Endothelial cell of umbilical vein (primary cell): ENCODE data around the gene CRHR1. TPM values are rescaled to one million over a fixed set of nuclear protein-coding genes. Genes with fewer than 3 reads are reported as not detected.

Source experiments
- BruUV-seq: library from RNA; stranded (reverse); fragments of 400-500 nt; replicated peaks from 2 replicates; lab custom pipeline; 2021; lab: Mats Ljungman, UMichigan
- CTCF ChIA-PET: fragments of 300-600, 350-600 bp; sonication (Branson Sonifier 250); formaldehyde crosslinking; loops from one replicate; lab custom pipeline; 2021; ENCODE audit warnings: antibody characterized with exemption, inconsistent platforms; lab: Charles Lee
- POLR2A ChIA-PET: fragments of 300-600, 350-600 bp; sonication (Branson Sonifier 250); formaldehyde crosslinking; loops from one replicate; lab custom pipeline; 2021; ENCODE audit warnings: antibody characterized with exemption, inconsistent platforms; lab: Charles Lee
- DNase-seq: peaks from one replicate; pipeline ENCODE4 v3.0.0-alpha.2; 2011; ENCODE audit warnings: low read depth, low spot score
- FAIRE-seq: peaks from 2 replicates; lab custom pipeline; 2011; peaks lifted over from hg19 to GRCh38; lab: Jason Lieb, UNC
- H2AFZ ChIP-seq: 2 replicates; pipeline ENCODE4 v1.6.0; 2012; ENCODE audit warnings: low read depth, low read length, control low read depth, inconsistent platforms
- H3K27ac ChIP-seq: 2 replicates; pipeline ENCODE4 v1.5.1; 2011; ENCODE audit warnings: low read depth, mild to moderate bottlenecking, control low read depth, low read length, moderate library complexity; ENCODE audit not compliant: insufficient read depth
- H3K27me3 ChIP-seq, 2 experiments: 2 replicates each; pipeline versions ENCODE4 v1.6.0 to v1.6.1; 2011; ENCODE audit warnings: low read length in 2 of 2, mixed read lengths in 1 of 2; ENCODE audit not compliant: control insufficient read depth in 2 of 2, insufficient read depth in 2 of 2
- H3K36me3 ChIP-seq, 2 experiments: 2 replicates in 1 of 2; 3 replicates in 1 of 2; pipeline ENCODE4 v1.5.1; 2011; ENCODE audit warnings: low read length in 2 of 2, mild to moderate bottlenecking in 1 of 2, moderate library complexity in 1 of 2; ENCODE audit not compliant: control insufficient read depth in 2 of 2, insufficient read depth in 2 of 2; ENCODE audit errors: extremely low read depth in 1 of 2
- H3K4me1 ChIP-seq: 3 replicates; pipeline ENCODE4 v1.5.1; 2011; ENCODE audit warnings: mild to moderate bottlenecking, low read length; ENCODE audit not compliant: control insufficient read depth, insufficient read depth; ENCODE audit errors: extremely low read depth
- H3K4me2 ChIP-seq: 2 replicates; pipeline ENCODE4 v1.6.1; 2011; ENCODE audit warnings: low read length, control low read depth, mixed read lengths; ENCODE audit not compliant: insufficient read depth
- H3K4me3 ChIP-seq, 3 experiments: fragments of 200-600 bp in 1 of 3; sonication (generic), shearing (Covaris generic) in 1 of 3; replicated peaks in 1 of 3; 2 replicates each; pipeline ENCODE4 v1.5.1; 2011 to 2016; ENCODE audit warnings: control low read depth in 3 of 3, low read length in 3 of 3, mild to moderate bottlenecking in 2 of 3, inconsistent platforms in 1 of 3, low read depth in 1 of 3, moderate library complexity in 1 of 3; ENCODE audit not compliant: insufficient read depth in 1 of 3
- H3K79me2 ChIP-seq: 2 replicates; pipeline ENCODE4 v1.6.0; 2012; ENCODE audit warnings: low read length, inconsistent platforms; ENCODE audit not compliant: control insufficient read depth, insufficient read depth
- H3K9ac ChIP-seq: replicated peaks from 2 replicates; pipeline ENCODE3; 2011; ENCODE audit warnings: low read length, control low read depth; ENCODE audit not compliant: insufficient read depth; ENCODE audit errors: extremely low read depth
- H3K9me1 ChIP-seq: replicated peaks from 3 replicates; pipeline ENCODE4 v1.6.0; 2011; ENCODE audit warnings: mild to moderate bottlenecking, low read length; ENCODE audit not compliant: control insufficient read depth, insufficient read depth; ENCODE audit errors: extremely low read depth
- H3K9me3 ChIP-seq: replicated peaks from 2 replicates; pipeline ENCODE4 v1.5.1; 2012; ENCODE audit warnings: low read length, inconsistent platforms; ENCODE audit not compliant: control insufficient read depth, insufficient read depth
- H4K20me1 ChIP-seq: replicated peaks from 2 replicates; pipeline ENCODE3; 2011; ENCODE audit warnings: mild to moderate bottlenecking, low read length; ENCODE audit not compliant: control insufficient read depth, insufficient read depth; ENCODE audit errors: extremely low read depth
- CTCF ChIP-seq, 2 donors: IDR thresholded peaks; 1 replicate in 1 of 2; 2 replicates in 1 of 2; pipeline ENCODE4 v1.5.1; 2011; ENCODE audit warnings: low read length in 2 of 2, mild to moderate bottlenecking in 2 of 2, moderate library complexity in 2 of 2, control low read depth in 1 of 2, inconsistent platforms in 1 of 2, low read depth in 1 of 2; ENCODE audit not compliant: insufficient read depth in 1 of 2; ENCODE audit errors: extremely low read depth in 1 of 2
- EZH2 ChIP-seq: IDR thresholded peaks from 2 replicates; pipeline ENCODE4 v1.6.1; 2012; ENCODE audit warnings: borderline replicate concordance, low read depth, mild to moderate bottlenecking, moderate library complexity, low read length, inconsistent platforms; ENCODE audit not compliant: severe bottlenecking
- FOS ChIP-seq: IDR thresholded peaks from 2 replicates; pipeline ENCODE4 v1.6.1; 2011; ENCODE audit warnings: mild to moderate bottlenecking, low read length, moderate library complexity, borderline replicate concordance; ENCODE audit not compliant: insufficient read depth
- GATA2 ChIP-seq: IDR thresholded peaks from 2 replicates; pipeline ENCODE4 v1.7.0; 2011; ENCODE audit warnings: low read depth, mild to moderate bottlenecking, moderate library complexity, mixed read lengths, low read length; ENCODE audit not compliant: insufficient read length, insufficient read depth
- JUN ChIP-seq: IDR thresholded peaks from 2 replicates; pipeline ENCODE4 v1.6.1; 2011; ENCODE audit warnings: borderline replicate concordance, low read depth; ENCODE audit not compliant: insufficient read length, insufficient read depth
- MAX ChIP-seq: IDR thresholded peaks from 2 replicates; pipeline ENCODE4 v1.6.1; 2011; ENCODE audit not compliant: insufficient read depth, insufficient read length
- MYC ChIP-seq: IDR thresholded peaks from one replicate; pipeline ENCODE4 v1.6.1; 2011; ENCODE audit warnings: mild to moderate bottlenecking, low read depth, low read length
- POLR2A ChIP-seq: IDR thresholded peaks from 2 replicates; pipeline ENCODE4 v1.6.1; 2012; ENCODE audit warnings: low read depth, mild to moderate bottlenecking, control low read depth, low read length
- POLR2AphosphoS5 ChIP-seq: IDR thresholded peaks from 2 replicates; pipeline ENCODE4 v1.6.1; 2012; ENCODE audit warnings: low read depth, mild to moderate bottlenecking, control low read depth, low read length, moderate library complexity; ENCODE audit not compliant: insufficient read depth
- dilution Hi-C: fragments of 300-500 bp; cut with MboI; formaldehyde crosslinking; loops from one replicate; pipeline ENCODE4 v1.15.0; 2019; ENCODE audit warnings: low sequenced_read_pairs; ENCODE audit not compliant: extremely low pct_ligation_motif_present
- intact Hi-C: fragments of 100-400 bp; cut with micrococcal nuclease; formaldehyde crosslinking; loops from one replicate; pipeline ENCODE4 v1.10.0; 2022
- polyA plus RNA-seq, 4 experiments: library from polyadenylated mRNA; depleted of rRNA in 3 of 4; stranded (reverse) in 3 of 4; unstranded in 1 of 4; fragments of >200 nt; gene quantifications; 2 replicates each; pipeline versions ENCODE4 v1.2.1 to v1.2.3, GENCODE V29; 2011 to 2012; ENCODE audit warnings: missing spikeins in 1 of 4
- total RNA-seq: library from RNA; stranded (reverse); gene quantifications from 2 replicates; pipeline ENCODE4 v1.2.3, GENCODE V29; 2021

The CRHR1 gene
- total and polyA plus RNA-seq, 2 donors (not counting 3 experiments of a cell fraction or from before 2014, with no cell fraction given): not detected

- BruUV-seq: no TSS peak
- Histone ChIP-seq H4K20me1 (no peaks in the 10 kb centered on the region), H3K27me3 (peaks cover 0 to 10% of the 10 kb centered on the region in 2 experiments)
Observed at GRCh38 chr17:45740553-45741330, 43.4 kb upstream of the CRHR1 start.

More at GRCh38 chr17:45740553-45741330, 43.4 kb upstream of the CRHR1 start:
- FAIRE-seq: no peak
- Histone ChIP-seq H3K4me2 (no peak overlapping the region), H2AFZ (no peak overlapping the region), H3K9me1 (no peaks in the 10 kb centered on the region), H3K27ac (no peak overlapping the region), H3K79me2 (no peaks in the 10 kb centered on the region), H3K4me3 (no peak overlapping the region), H3K9me3 (no peaks in the 10 kb centered on the region), H3K4me1 (no peaks in the 10 kb centered on the region), H3K36me3 (no peaks in the 10 kb centered on the region), H3K9ac (no peak overlapping the region)
- dilution Hi-C loops: no loop called here
- peak; percentile 27 for DNase-seq
- CTCF ChIA-PET: no interaction called here
- TF ChIP-seq FOS (no peak), MYC (no peak), POLR2A (no peak), MAX (no peak), JUN (no peak), GATA2 (no peak), POLR2AphosphoS5 (no peak), EZH2 (no peak), CTCF (IDR thresholded peaks at IDR 0.05; ENCODE audit: extremely low read depth in 1 of 2, insufficient read depth in 1 of 2, low read depth in 1 of 2, low read length in 2 of 2) (no peak)
- POLR2A ChIA-PET: no interaction called here
- intact Hi-C loops: no loop called here
